H1 (cell line): ENCODE measurements around the gene GNG7. TPM values are rescaled to one million over a fixed set of nuclear protein-coding genes. Genes with fewer than 3 reads are reported as not detected.

Experiments
- CTCF ChIA-PET: fragments of 300-600 bp; sonication (Branson Sonifier 250); formaldehyde crosslinking; loops from one replicate; lab custom pipeline; 2021; ENCODE audit not compliant: partially characterized antibody; lab: Charles Lee
- POLR2A ChIA-PET: fragments of 300-600 bp; sonication (Branson Sonifier 250); formaldehyde crosslinking; loops from one replicate; lab custom pipeline; 2021; ENCODE audit warnings: inconsistent platforms; ENCODE audit not compliant: partially characterized antibody; lab: Charles Lee
- DNase-seq, 2 experiments: peaks; one replicate each; pipeline versions ENCODE4 v3.0.0 to v3.0.0-alpha.2; 2010 to 2022; ENCODE audit warnings: low spot score in 2 of 2, low read depth in 1 of 2, mixed read lengths in 1 of 2
- FAIRE-seq: peaks from 2 replicates; lab custom pipeline; 2011; peaks lifted over from hg19 to GRCh38; lab: Jason Lieb, UNC
- H2AFZ ChIP-seq: 2 replicates; pipeline ENCODE4 v1.8.1; 2012; ENCODE audit warnings: low read length, inconsistent platforms
- H2AK5ac ChIP-seq: 2 replicates; pipeline ENCODE4 v1.6.1; 2013; ENCODE audit warnings: low read depth, low read length
- H2BK120ac ChIP-seq: replicated peaks from 2 replicates; pipeline ENCODE3; 2013; ENCODE audit warnings: low read depth, low read length, inconsistent platforms
- H2BK12ac ChIP-seq: 2 replicates; pipeline ENCODE4 v1.6.1; 2013; ENCODE audit warnings: low read depth, low read length
- H2BK15ac ChIP-seq: 2 replicates; pipeline ENCODE4 v1.6.1; 2013; ENCODE audit warnings: low read length
- H2BK20ac ChIP-seq: 2 replicates; pipeline ENCODE4 v1.6.1; 2013; ENCODE audit warnings: low read length
- H2BK5ac ChIP-seq: 2 replicates; pipeline ENCODE4 v1.6.1; 2013; ENCODE audit warnings: low read depth, low read length
- H3K14ac ChIP-seq: 2 replicates; pipeline ENCODE4 v1.6.1; 2013; ENCODE audit warnings: inconsistent platforms; ENCODE audit not compliant: insufficient read length
- H3K18ac ChIP-seq: 2 replicates; pipeline ENCODE4 v1.6.1; 2013; ENCODE audit warnings: low read length; ENCODE audit errors: extremely low read depth
- H3K23ac ChIP-seq: 2 replicates; pipeline ENCODE4 v1.6.1; 2013; ENCODE audit warnings: inconsistent platforms; ENCODE audit not compliant: insufficient read length
- H3K23me2 ChIP-seq: 2 replicates; pipeline ENCODE4 v1.6.1; 2013; ENCODE audit warnings: low read depth, low read length
- H3K27ac ChIP-seq: 2 replicates; pipeline ENCODE4 v1.6.1; 2011; ENCODE audit warnings: low read depth, low read length, inconsistent platforms
- H3K27me3 ChIP-seq, 4 experiments: replicated peaks in 1 of 4; 1 replicate in 1 of 4; 2 replicates in 3 of 4; pipeline versions ENCODE4 v1.6.1 to v1.8.1; 2011 to 2013; ENCODE audit warnings: low read length in 3 of 4, mild to moderate bottlenecking in 3 of 4, inconsistent platforms in 2 of 4, mixed read lengths in 2 of 4, moderate library complexity in 1 of 4; ENCODE audit not compliant: control insufficient read depth in 3 of 4, insufficient read depth in 3 of 4; ENCODE audit errors: extremely low read depth in 1 of 4
- H3K36me3 ChIP-seq, 4 experiments: 2 replicates each; pipeline versions ENCODE4 v1.6.1 to v1.8.1; 2011 to 2013; ENCODE audit warnings: mild to moderate bottlenecking in 4 of 4, low read length in 3 of 4, moderate library complexity in 2 of 4, control low read depth in 1 of 4, inconsistent platforms in 1 of 4; ENCODE audit not compliant: insufficient read depth in 4 of 4, control insufficient read depth in 2 of 4
- H3K4ac ChIP-seq: replicated peaks from 2 replicates; pipeline ENCODE3; 2013; ENCODE audit warnings: low read length, low read depth, mixed read lengths, inconsistent platforms; ENCODE audit not compliant: insufficient read length
- H3K4me1 ChIP-seq, 4 experiments: replicated peaks in 1 of 4; 1 replicate in 1 of 4; 2 replicates in 3 of 4; pipeline versions ENCODE4 v1.6.1 to v1.8.1; 2011 to 2013; ENCODE audit warnings: low read length in 3 of 4, inconsistent platforms in 2 of 4, mixed read lengths in 1 of 4; ENCODE audit not compliant: insufficient read depth in 4 of 4, control insufficient read depth in 3 of 4
- H3K4me2 ChIP-seq, 2 experiments: 2 replicates each; pipeline versions ENCODE4 v1.6.1 to v1.8.1; 2011 to 2013; ENCODE audit warnings: low read depth in 2 of 2, low read length in 2 of 2, control low read depth in 1 of 2, inconsistent platforms in 1 of 2, mild to moderate bottlenecking in 1 of 2; ENCODE audit not compliant: insufficient read depth in 1 of 2
- H3K4me3 ChIP-seq, 4 experiments: fragments of 200-600, 300-600 bp in 1 of 4; sonication (generic), shearing (Covaris generic), sonication (Bioruptor Twin) in 1 of 4; 2 replicates each; pipeline versions ENCODE4 v1.5.1 to v1.8.1; 2011 to 2016; ENCODE audit warnings: low read length in 4 of 4, low read depth in 3 of 4, control low read depth in 2 of 4, inconsistent platforms in 2 of 4, mild to moderate bottlenecking in 2 of 4, mixed read lengths in 1 of 4, moderate library complexity in 1 of 4; ENCODE audit not compliant: insufficient read depth in 2 of 4; ENCODE audit errors: extremely low read depth in 1 of 4
- H3K56ac ChIP-seq: replicated peaks from 2 replicates; pipeline ENCODE3; 2013; ENCODE audit warnings: low read depth, mild to moderate bottlenecking, mixed read lengths, low read length, inconsistent platforms; ENCODE audit not compliant: insufficient read length
- H3K79me1 ChIP-seq: 2 replicates; pipeline ENCODE4 v1.6.1; 2013; ENCODE audit warnings: low read depth, low read length, control low read depth
- H3K79me2 ChIP-seq, 2 experiments: 2 replicates each; pipeline versions ENCODE4 v1.6.1 to v1.8.1; 2012 to 2013; ENCODE audit warnings: low read length in 2 of 2, mild to moderate bottlenecking in 2 of 2, inconsistent platforms in 1 of 2; ENCODE audit not compliant: insufficient read depth in 2 of 2, control insufficient read depth in 1 of 2
- H3K9ac ChIP-seq, 4 experiments: replicated peaks in 1 of 4; 1 replicate in 1 of 4; 2 replicates in 3 of 4; pipeline versions ENCODE4 v1.6.1 to v1.8.1; 2011 to 2013; ENCODE audit warnings: low read depth in 3 of 4, low read length in 3 of 4, control low read depth in 2 of 4, mild to moderate bottlenecking in 2 of 4, moderate library complexity in 2 of 4, inconsistent platforms in 1 of 4; ENCODE audit errors: extremely low read depth in 1 of 4
- H3K9me3 ChIP-seq, 2 experiments: 2 replicates each; pipeline versions ENCODE4 v1.6.1 to v1.8.1; 2012 to 2013; ENCODE audit warnings: mild to moderate bottlenecking in 2 of 2, moderate library complexity in 2 of 2, control low read depth in 1 of 2, inconsistent platforms in 1 of 2, low read depth in 1 of 2, low read length in 1 of 2, mixed read lengths in 1 of 2; ENCODE audit not compliant: insufficient read depth in 2 of 2
- H4K20me1 ChIP-seq, 2 experiments: replicated peaks in 1 of 2; 2 replicates each; pipeline versions ENCODE3 to v1.8.1; 2011 to 2013; ENCODE audit warnings: inconsistent platforms in 2 of 2, low read length in 2 of 2, mild to moderate bottlenecking in 1 of 2; ENCODE audit not compliant: insufficient read depth in 2 of 2, control insufficient read depth in 1 of 2
- H4K5ac ChIP-seq: 2 replicates; pipeline ENCODE4 v1.6.1; 2013; ENCODE audit warnings: low read length, low read depth, mixed read lengths, inconsistent platforms; ENCODE audit not compliant: insufficient read length
- H4K8ac ChIP-seq: 2 replicates; pipeline ENCODE4 v1.8.0; 2013; ENCODE audit warnings: mild to moderate bottlenecking, moderate library complexity, low read length, inconsistent platforms; ENCODE audit not compliant: insufficient read depth; ENCODE audit errors: extremely low read depth
- H4K91ac ChIP-seq: replicated peaks from 2 replicates; pipeline ENCODE3; 2013; ENCODE audit warnings: low read length, mixed read lengths, inconsistent platforms; ENCODE audit not compliant: insufficient read length
- ASH2L ChIP-seq: fragments of 200-600, 300-600 bp; sonication (generic); IDR thresholded peaks from one replicate; pipeline ENCODE4 v1.7.1; 2017; ENCODE audit warnings: low read length
- BACH1 ChIP-seq: IDR thresholded peaks from 2 replicates; pipeline ENCODE4 v1.6.1; 2012; ENCODE audit warnings: low read length, improper control_type of control experiment
- CBX8 ChIP-seq: fragments of 300-800, 300-1000 bp; sonication (generic); IDR thresholded peaks from 2 replicates; pipeline ENCODE4 v1.7.1; 2016; ENCODE audit warnings: low read depth, low read length, borderline replicate concordance
- CHD1 ChIP-seq: IDR thresholded peaks from 2 replicates; pipeline ENCODE4 v1.6.1; 2012; ENCODE audit warnings: low read depth, low read length, improper control_type of control experiment
- JUN ChIP-seq: IDR thresholded peaks from 2 replicates; pipeline ENCODE4 v1.6.1; 2011; ENCODE audit warnings: low read depth, mild to moderate bottlenecking, improper control_type of control experiment, low read length
- JUND ChIP-seq: IDR thresholded peaks from 2 replicates; pipeline ENCODE4 v1.6.1; 2011; ENCODE audit warnings: mild to moderate bottlenecking, improper control_type of control experiment, low read length
- KDM1A ChIP-seq: fragments of 200-600, 300-600 bp; sonication (generic); IDR thresholded peaks from 2 replicates; pipeline ENCODE4 v1.7.1; 2016; ENCODE audit warnings: mild to moderate bottlenecking, low read length, borderline replicate concordance
- PHF8 ChIP-seq: fragments of 200-600 bp; sonication (generic); conservative IDR thresholded peaks from 2 replicates; pipeline ENCODE4 v1.7.1; 2012; ENCODE audit warnings: low read depth, mild to moderate bottlenecking, inconsistent platforms, low read length, moderate library complexity
- SIX5 ChIP-seq: IDR thresholded peaks from 2 replicates; pipeline ENCODE4 v1.6.1; 2011; ENCODE audit warnings: mild to moderate bottlenecking, low read depth, low read length
- TAF7 ChIP-seq: optimal IDR thresholded peaks from 2 replicates; pipeline ENCODE3; 2011; ENCODE audit warnings: low read depth, mild to moderate bottlenecking, inconsistent platforms, low read length, moderate library complexity, borderline replicate concordance
- TBP ChIP-seq: IDR thresholded peaks from 2 replicates; pipeline ENCODE4 v1.6.1; 2011; ENCODE audit warnings: low read depth, low read length, improper control_type of control experiment
- WGBS, 2 experiments: shearing (Covaris generic) in 1 of 2; methylation state at CpG; one replicate each; pipeline versions ENCODE4 v1.1.6 to v1.1.7; 2013 to 2015; ENCODE audit warnings: low lambda C conversion rate in 2 of 2, mixed read lengths in 2 of 2, inconsistent platforms in 1 of 2, low coverage in 1 of 2, missing lambda C conversion rate in 1 of 2; ENCODE audit not compliant: insufficient replicate concordance in 2 of 2, insufficient coverage in 1 of 2, insufficient read length in 1 of 2; ENCODE audit errors: extremely low coverage in 1 of 2, missing lambda C conversion rate in 1 of 2; 5-methylcytosine and 5-hydroxymethylcytosine counted together
- polyA plus RNA-seq, 7 experiments: library from polyadenylated mRNA; depleted of rRNA in 3 of 7; stranded (reverse) in 5 of 7; unstranded in 2 of 7; fragments of >200 nt in 5 of 7; fragments of 200-250 nt in 2 of 7; gene quantifications; 1 replicate in 5 of 7; 2 replicates in 1 of 7; 4 replicates in 1 of 7; pipeline versions ENCODE4 v1.2.1 to v1.2.3, GENCODE V29; 2011 to 2013; ENCODE audit warnings: missing spikeins in 2 of 7, mixed read lengths in 2 of 7
- total RNA-seq: library from RNA; stranded (reverse); fragmentation: NEBNext Ultra II Directional; extraction: Animal tissue kit (Norgen Biotek cat#: 25700); gene quantifications from 2 replicates; pipeline ENCODE4 v1.2.1, GENCODE V29; 2021
- TF ChIP-seq, protein P1 (sequence below), 3 experiments: IDR thresholded peaks; 1 replicate in 2 of 3; 2 replicates in 1 of 3; pipeline versions ENCODE4 v1.5.1 to v1.6.1; 2011; ENCODE audit warnings: low read length in 3 of 3, mild to moderate bottlenecking in 3 of 3, inconsistent platforms in 2 of 3, low read depth in 1 of 3, moderate library complexity in 1 of 3; ENCODE audit not compliant: insufficient read depth in 1 of 3; ENCODE audit errors: control extremely low read depth in 1 of 3

GNG7 gene
- total and polyA plus RNA-seq, 2 of the 8 experiments (the other 6 are each of a cell fraction or from before 2014, with no cell fraction given): 2.8 to 7.8 TPM

DNA sequence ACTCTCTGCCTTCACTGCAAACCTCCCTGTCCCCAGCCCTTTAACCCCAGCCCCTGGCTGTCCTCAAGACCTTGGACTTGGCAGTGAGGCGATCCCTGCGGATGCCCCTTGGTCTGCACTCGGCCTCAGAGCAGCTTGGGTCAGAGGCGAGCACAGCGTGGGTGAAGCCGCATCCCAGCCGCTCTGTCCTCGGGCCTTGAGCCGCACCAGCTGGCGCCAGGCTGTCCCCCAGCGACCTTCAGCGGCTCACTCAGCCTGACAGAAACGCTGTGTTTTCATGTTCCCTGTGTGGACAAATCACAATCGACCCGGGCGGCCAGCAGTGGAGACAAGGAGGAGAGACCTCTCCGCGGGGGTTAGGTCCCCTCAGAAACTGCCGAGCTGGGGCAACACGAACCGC is 52.0 kb downstream of the GNG7 start:
- H3K9ac ChIP-seq: no peak overlapping the region
- H2BK5ac ChIP-seq: no peak overlapping the region
- no peaks in the 10 kb centered on the region for H3K23me2 ChIP-seq
- H2AK5ac ChIP-seq: no peak overlapping the region
- H2BK120ac ChIP-seq: no peak overlapping the region
- H3K27ac ChIP-seq: no peak overlapping the region
- H3K4me2 ChIP-seq: no peak overlapping the region
- 81% methylated on average over 19 of the region's 21 CpGs; no CpG with 5 or more reads in 1 of the 2 experiments for WGBS, 2 experiments
- H2AFZ ChIP-seq: no peak overlapping the region
- ChIA-PET CTCF (interaction anchor here (3.2 to 6.1 kb wide), 3 partner anchors 9 to 236 kb away, joined by 12 to 117 read pairs (median 43); no protein-coding TSS in a partner anchor), POLR2A (no interaction called here)
- H3K79me2 ChIP-seq: no peaks in the 10 kb centered on the region
- no peaks in the 10 kb centered on the region for H3K9me3 ChIP-seq
- peaks cover 0 to 2% of the 10 kb centered on the region in 2 experiments for H4K20me1 ChIP-seq
- no peaks in the 10 kb centered on the region for H3K36me3 ChIP-seq
- H3K79me1 ChIP-seq: no peaks in the 10 kb centered on the region
- H3K56ac ChIP-seq: no peak overlapping the region
- no peak overlapping the region for H3K4me3 ChIP-seq
- H3K14ac ChIP-seq: no peak overlapping the region
- peaks cover 0 to 10% (median 6%) of the 10 kb centered on the region in 4 experiments; a peak in 5 of 7 replicates for H3K4me1 ChIP-seq
- no peak overlapping the region for H3K4ac ChIP-seq
- no peak for DNase-seq
- no peak overlapping the region for H3K23ac ChIP-seq
- no peak overlapping the region for H2BK20ac ChIP-seq
- H4K8ac ChIP-seq: no peak overlapping the region; the same call in 1 of the 2 replicates
- H2BK12ac ChIP-seq: no peak overlapping the region
- H2BK15ac ChIP-seq: no peak overlapping the region
- no peak overlapping the region for H4K5ac ChIP-seq
- H3K27me3 ChIP-seq: no peaks in the 10 kb centered on the region
- no peak overlapping the region for H3K18ac ChIP-seq
- FAIRE-seq: no peak
- H4K91ac ChIP-seq: no peak overlapping the region
- TF ChIP-seq TBP (no peak), JUND (no peak), PHF8 (no peak), JUN (no peak), ASH2L (no peak), KDM1A (no peak), CBX8 (no peak), SIX5 (no peak), CHD1 (no peak), BACH1 (no peak), TAF7 (no peak)
- TF ChIP-seq, protein P1, sequence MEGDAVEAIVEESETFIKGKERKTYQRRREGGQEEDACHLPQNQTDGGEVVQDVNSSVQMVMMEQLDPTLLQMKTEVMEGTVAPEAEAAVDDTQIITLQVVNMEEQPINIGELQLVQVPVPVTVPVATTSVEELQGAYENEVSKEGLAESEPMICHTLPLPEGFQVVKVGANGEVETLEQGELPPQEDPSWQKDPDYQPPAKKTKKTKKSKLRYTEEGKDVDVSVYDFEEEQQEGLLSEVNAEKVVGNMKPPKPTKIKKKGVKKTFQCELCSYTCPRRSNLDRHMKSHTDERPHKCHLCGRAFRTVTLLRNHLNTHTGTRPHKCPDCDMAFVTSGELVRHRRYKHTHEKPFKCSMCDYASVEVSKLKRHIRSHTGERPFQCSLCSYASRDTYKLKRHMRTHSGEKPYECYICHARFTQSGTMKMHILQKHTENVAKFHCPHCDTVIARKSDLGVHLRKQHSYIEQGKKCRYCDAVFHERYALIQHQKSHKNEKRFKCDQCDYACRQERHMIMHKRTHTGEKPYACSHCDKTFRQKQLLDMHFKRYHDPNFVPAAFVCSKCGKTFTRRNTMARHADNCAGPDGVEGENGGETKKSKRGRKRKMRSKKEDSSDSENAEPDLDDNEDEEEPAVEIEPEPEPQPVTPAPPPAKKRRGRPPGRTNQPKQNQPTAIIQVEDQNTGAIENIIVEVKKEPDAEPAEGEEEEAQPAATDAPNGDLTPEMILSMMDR (IDR thresholded peaks at IDR 0.05; ENCODE audit: control extremely low read depth in 1 of 3, insufficient read depth in 1 of 3, low read depth in 1 of 3, low read length in 3 of 3): no peak
